Aorta (tissue), 5 donors: ENCODE results near the gene MTTP. TPM values are rescaled to one million over a fixed set of nuclear protein-coding genes. Genes with fewer than 3 reads are reported as not detected.

Experiments used
- ATAC-seq: fragments of 200-7000 bp; cut with Tn5 transposase; one replicate; pipeline ENCODE4 v1.9.1; 2022; ENCODE audit warnings: moderate library complexity; ENCODE audit not compliant: low FRiP score
- DNase-seq, 2 donors: peaks; one replicate each; pipeline ENCODE4 v3.0.0-alpha.2; 2020
- H3K27ac ChIP-seq, 2 donors: one replicate each; pipeline ENCODE4 v1.5.1; 2013; ENCODE audit warnings: low read length in 2 of 2, mild to moderate bottlenecking in 2 of 2, moderate library complexity in 2 of 2, control low read depth in 1 of 2, inconsistent platforms in 1 of 2, low read depth in 1 of 2
- H3K27me3 ChIP-seq, 2 donors: one replicate each; pipeline ENCODE4 v1.6.1; 2013; ENCODE audit warnings: control low read depth in 1 of 2, low read length in 1 of 2, mild to moderate bottlenecking in 1 of 2, moderate library complexity in 1 of 2; ENCODE audit not compliant: insufficient read depth in 2 of 2, control insufficient read depth in 1 of 2
- H3K36me3 ChIP-seq, 2 donors: one replicate each; pipeline ENCODE4 v1.6.1; 2013; ENCODE audit warnings: control low read depth in 1 of 2, low read length in 1 of 2, mild to moderate bottlenecking in 1 of 2; ENCODE audit not compliant: insufficient read depth in 2 of 2, control insufficient read depth in 1 of 2
- H3K4me1 ChIP-seq, 2 donors: one replicate each; pipeline ENCODE4 v1.6.1; 2013; ENCODE audit warnings: low read length in 2 of 2, control low read depth in 1 of 2, mild to moderate bottlenecking in 1 of 2, moderate library complexity in 1 of 2; ENCODE audit not compliant: insufficient read depth in 2 of 2, control insufficient read depth in 1 of 2
- H3K4me3 ChIP-seq, 2 donors: one replicate each; pipeline ENCODE4 v1.5.1; 2013; ENCODE audit warnings: low read length in 2 of 2, control low read depth in 1 of 2, mild to moderate bottlenecking in 1 of 2
- H3K9me3 ChIP-seq: one replicate; pipeline ENCODE4 v1.6.1; 2013; ENCODE audit warnings: mild to moderate bottlenecking, low read length; ENCODE audit not compliant: control insufficient read depth
- WGBS, 2 donors: extraction: QIAGEN DNeasy Blood & Tissue Kit; methylation state at CpG; one replicate each; pipeline ENCODE4 v1.1.7; 2013; 5-methylcytosine and 5-hydroxymethylcytosine counted together
- intact Hi-C, 2 donors: fragments of 100-400 bp; cut with DNase I; formaldehyde crosslinking; loops; one replicate each; pipeline versions ENCODE4 v1.14.2 to v1.15.0; 2022
- polyA plus RNA-seq, 2 donors: library from polyadenylated mRNA; stranded (reverse); fragments of 200-250 nt; gene quantifications; one replicate each; pipeline ENCODE4 v1.2.3, GENCODE V29; 2013
- total RNA-seq, 2 donors: library from RNA; stranded (reverse); fragmentation: NEBNext Ultra II Directional; extraction: Animal tissue kit (Norgen Biotek cat#: 25700); gene quantifications; one replicate each; pipeline ENCODE4 v1.2.1, GENCODE V29; 2021
- donor health status: healthy with polysubstance abuse.
- donor health status: Bipolar disorder and iron deficiency.
- donor health status: DM: no; HTN: no; CAD: no.
- donor health status: DM: no; HTN: no; CAD: no.
- donor health status: DM: yes; HTN: yes; CAD: no.

The MTTP gene
- total and polyA plus RNA-seq, 4 donors: 0.48 to 13.6 (median 0.65) TPM; not detected in 1

DNA sequence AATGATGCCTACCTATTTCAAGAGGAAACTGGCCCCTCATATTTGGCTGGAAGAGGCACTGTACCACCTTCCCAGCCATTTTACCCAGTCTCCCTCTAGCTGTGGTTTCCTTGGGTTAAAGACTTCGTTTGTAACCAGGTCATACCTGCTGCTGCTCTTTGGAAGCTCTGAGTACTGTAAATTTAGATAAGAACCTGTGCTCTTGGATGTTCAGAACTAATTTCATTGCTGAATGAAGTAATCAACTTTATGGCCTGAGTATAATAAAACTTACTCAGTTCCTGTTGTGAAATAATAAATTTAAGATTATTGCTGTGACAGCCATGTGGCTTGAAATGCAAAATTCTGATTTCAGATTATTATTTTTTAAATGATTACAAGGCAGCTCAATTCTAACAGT, 12.2 kb downstream of the MTTP start:
- peak overlapping the region in 1 of 2 donors; percentile 28 for H3K27ac ChIP-seq
- intact Hi-C loops: no loop called here

GRCh38 chr4:99587309-99587708, 12.7 kb downstream of the MTTP start:
- H3K4me3 ChIP-seq: no peak overlapping the region
- ATAC-seq (no peak), DNase-seq (no peak)
- H3K27ac ChIP-seq: peak overlapping the region in 1 of 2 donors; percentile 28
- no peaks in the 10 kb centered on the region for H3K4me1 ChIP-seq
- intact Hi-C loops: no loop called here
- no peaks in the 10 kb centered on the region for H3K36me3 ChIP-seq
- H3K27me3 ChIP-seq: no peaks in the 10 kb centered on the region
- H3K9me3 ChIP-seq: no peaks in the 10 kb centered on the region

More for the DNA sequence above, 12.2 kb downstream of the MTTP start:
- WGBS, 2 donors: 63% methylated on average over 1 of the region's 1 CpG
- DNase-seq: no peak
- H3K4me3 ChIP-seq: no peak overlapping the region
- H3K4me1 ChIP-seq: no peaks in the 10 kb centered on the region
- H3K36me3 ChIP-seq: no peaks in the 10 kb centered on the region
- ATAC-seq: no peak
- H3K27me3 ChIP-seq: no peaks in the 10 kb centered on the region
- H3K9me3 ChIP-seq: no peaks in the 10 kb centered on the region

DNA sequence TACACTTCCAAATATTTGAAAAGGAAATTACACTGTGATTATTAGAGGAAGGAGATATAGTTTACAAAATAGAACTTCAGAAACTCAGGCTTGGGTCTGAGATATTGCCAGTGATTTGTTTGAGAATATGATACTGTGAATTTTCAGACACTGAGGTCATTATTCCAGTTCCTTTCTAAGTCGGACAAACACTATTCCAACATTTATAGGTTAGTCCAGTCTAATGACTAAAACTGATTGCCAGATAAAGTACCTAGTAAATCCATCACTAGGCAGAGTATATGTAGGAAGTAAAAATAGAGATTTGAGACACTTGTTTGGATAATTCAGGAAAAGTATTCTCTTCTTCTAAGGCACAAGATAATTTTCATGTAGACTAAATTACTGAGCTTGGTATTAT, 13.2 kb downstream of the MTTP start:
- intact Hi-C loops: no loop called here
- no peak overlapping the region for H3K4me3 ChIP-seq
- H3K36me3 ChIP-seq: no peaks in the 10 kb centered on the region
- H3K9me3 ChIP-seq: no peaks in the 10 kb centered on the region
- DNase-seq: no peak
- no peak for ATAC-seq
- 3 to 5% methylated on average over 1 of the region's 1 CpG for WGBS, 2 donors
- H3K4me1 ChIP-seq: no peaks in the 10 kb centered on the region
- no peaks in the 10 kb centered on the region for H3K27me3 ChIP-seq
- peak overlapping the region in 1 of 2 donors; percentile 28 for H3K27ac ChIP-seq

DNA sequence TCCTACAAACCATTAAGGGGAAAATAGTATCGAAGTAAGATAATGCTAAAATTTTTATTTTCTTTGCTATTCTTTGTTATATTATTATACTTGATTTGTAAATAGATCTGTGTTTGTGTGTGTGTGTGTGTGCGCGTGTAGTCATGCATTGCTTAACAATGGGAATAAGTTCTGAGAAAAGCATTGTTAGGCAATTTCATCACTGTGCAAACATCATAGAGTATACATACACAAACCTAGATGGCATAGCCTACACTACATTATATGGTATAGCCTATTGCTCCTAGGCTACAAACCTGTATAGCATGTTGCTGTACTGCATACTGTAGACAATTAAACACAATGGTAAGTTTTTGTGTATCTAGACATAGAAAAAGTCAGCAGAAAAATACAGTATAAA, 17.1 kb downstream of the MTTP start:
- DNase-seq (no peak), ATAC-seq (no peak)
- Histone ChIP-seq H3K27ac (no peak overlapping the region), H3K4me1 (no peaks in the 10 kb centered on the region), H3K9me3 (no peaks in the 10 kb centered on the region), H3K4me3 (no peak overlapping the region), H3K27me3 (no peaks in the 10 kb centered on the region), H3K36me3 (no peaks in the 10 kb centered on the region)
- 84 to 85% methylated on average over 3 of the region's 3 CpGs for WGBS, 2 donors
- intact Hi-C loops: no loop called here

DNA sequence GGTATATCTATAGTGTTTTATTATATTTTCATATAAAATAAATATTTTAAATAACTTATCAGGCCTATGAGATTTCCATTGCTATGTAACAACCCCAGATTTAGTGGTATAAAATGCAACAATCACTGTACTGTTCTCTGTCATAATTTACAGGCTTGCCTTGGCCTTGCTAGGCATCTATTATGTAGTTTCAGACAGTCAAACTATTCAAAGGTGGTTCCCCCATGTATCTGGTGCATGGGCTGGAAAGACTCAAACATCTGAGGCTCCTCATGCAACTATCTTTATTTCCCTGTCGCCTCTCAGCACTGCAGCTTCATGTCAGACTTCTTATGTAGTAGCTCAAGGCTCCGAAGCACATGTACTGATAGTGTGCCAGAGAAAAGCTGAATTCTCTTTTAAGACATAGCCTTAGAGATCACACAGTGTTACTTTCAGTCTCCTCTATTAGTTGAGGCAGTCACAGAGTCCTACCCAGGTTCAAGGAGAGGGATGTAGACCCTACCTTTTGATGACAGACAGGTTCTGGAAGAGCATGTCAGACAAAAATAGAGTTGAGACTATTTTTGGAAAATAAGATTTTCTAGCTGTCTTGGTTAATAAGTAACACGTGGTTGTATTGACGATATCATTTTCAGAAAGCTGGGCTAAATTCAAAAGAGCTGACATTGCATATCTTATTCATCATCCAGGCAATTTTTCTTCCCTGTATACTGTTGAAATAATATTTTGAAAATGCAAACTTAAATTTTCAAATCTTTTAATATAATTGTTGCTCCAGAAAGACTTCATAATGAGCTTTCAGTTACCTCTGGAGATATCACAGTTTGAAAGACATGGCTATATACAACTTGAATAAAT, 19.4 kb downstream of the MTTP start:
- no peak for DNase-seq
- Histone ChIP-seq H3K4me3 (no peak overlapping the region), H3K27ac (no peak overlapping the region), H3K36me3 (no peaks in the 10 kb centered on the region), H3K27me3 (no peaks in the 10 kb centered on the region), H3K4me1 (no peaks in the 10 kb centered on the region), H3K9me3 (no peaks in the 10 kb centered on the region)
- intact Hi-C loops: no loop called here
- WGBS, 2 donors: 60 to 68% methylated on average over 4 of the region's 4 CpGs
- ATAC-seq: no peak

- WGBS, 2 donors: 92 to 94% methylated on average over 2 of the region's 2 CpGs
- Histone ChIP-seq H3K27ac (no peak overlapping the region), H3K36me3 (no peaks in the 10 kb centered on the region), H3K9me3 (no peaks in the 10 kb centered on the region), H3K4me3 (no peak overlapping the region), H3K4me1 (no peaks in the 10 kb centered on the region), H3K27me3 (no peaks in the 10 kb centered on the region)
- ATAC-seq (no peak), DNase-seq (no peak)
- intact Hi-C loops: no loop called here
Observed at GRCh38 chr4:99594818-99595217, 20.2 kb downstream of the MTTP start.

- DNase-seq (no peak), ATAC-seq (no peak)
- peaks cover 0 to 5% of the 10 kb centered on the region in 2 donors for H3K4me1 ChIP-seq
- no peak overlapping the region for H3K4me3 ChIP-seq
- H3K36me3 ChIP-seq: no peaks in the 10 kb centered on the region
- no peaks in the 10 kb centered on the region for H3K9me3 ChIP-seq
- no peak overlapping the region for H3K27ac ChIP-seq
- intact Hi-C loops: no loop called here
- 77 to 92% methylated on average over 2 of the region's 2 CpGs for WGBS, 2 donors
- H3K27me3 ChIP-seq: no peaks in the 10 kb centered on the region
Observed at GRCh38 chr4:99606716-99607115, 32.1 kb downstream of the MTTP start.

- DNase-seq (no peak), ATAC-seq (no peak)
- WGBS, 2 donors: 96 to 97% methylated on average over 5 of the region's 5 CpGs
- no peaks in the 10 kb centered on the region for H3K9me3 ChIP-seq
- intact Hi-C loops: no loop called here
- H3K4me3 ChIP-seq: no peak overlapping the region
- peaks cover 0 to 5% of the 10 kb centered on the region in 2 donors for H3K4me1 ChIP-seq
- no peaks in the 10 kb centered on the region for H3K36me3 ChIP-seq
- H3K27ac ChIP-seq: no peak overlapping the region
- no peaks in the 10 kb centered on the region for H3K27me3 ChIP-seq
Observed at GRCh38 chr4:99608417-99608816, 33.8 kb downstream of the MTTP start.

GRCh38 chr4:99610605-99611175, 36.1 kb downstream of the MTTP start:
- 15% methylated on average over 5 of the region's 5 CpGs for WGBS, 2 donors
- peak overlapping the region in 1 of 2 donors; percentile 27 for H3K4me3 ChIP-seq
- H3K9me3 ChIP-seq: no peaks in the 10 kb centered on the region
- intact Hi-C loops: no loop called here
- DNase-seq: peak; percentile 66 to 82
- peaks cover 0 to 5% of the 10 kb centered on the region in 2 donors for H3K4me1 ChIP-seq
- H3K27ac ChIP-seq: peak overlapping the region in 1 of 2 donors; percentile 2
- H3K36me3 ChIP-seq: no peaks in the 10 kb centered on the region
- ATAC-seq: peak; percentile 42
- H3K27me3 ChIP-seq: no peaks in the 10 kb centered on the region
